Suprapubic skin (tissue), 4 donors: ENCODE data around the gene CCNB3.

ENCODE experiments used
- CTCF ChIP-seq, 2 donors: fragments of 200-600 bp in 1 of 2; fragments of 450-650 bp in 1 of 2; sonication (generic) in 1 of 2; IDR thresholded peaks; one replicate each; pipeline ENCODE4 v1.5.1; 2016 to 2019; ENCODE audit warnings: antibody characterized with exemption in 2 of 2, mild to moderate bottlenecking in 1 of 2, moderate library complexity in 1 of 2
- POLR2A ChIP-seq, 2 donors: fragments of 450-650 bp; IDR thresholded peaks; one replicate each; pipeline ENCODE4 v1.6.1; 2017; ENCODE audit warnings: antibody characterized with exemption in 2 of 2, mild to moderate bottlenecking in 2 of 2, moderate library complexity in 2 of 2
- POLR2AphosphoS5 ChIP-seq, 3 donors: sonication (generic); formaldehyde crosslinking; IDR thresholded peaks; one replicate each; pipeline ENCODE4 v1.6.1; 2017; ENCODE audit warnings: antibody characterized with exemption in 3 of 3

- TF ChIP-seq POLR2A (IDR thresholded peaks at IDR 0.05) = no peak
- no peak for TF ChIP-seq POLR2AphosphoS5 (IDR thresholded peaks at IDR 0.05)
- TF ChIP-seq CTCF (IDR thresholded peaks at IDR 0.05) = no peak
These were observed 128.7 kb downstream of the CCNB3 start for GRCh38 chrX:50333308-50333707.
